ENCODE measurements around the gene CALU. TPM values are rescaled to one million over a fixed set of nuclear protein-coding genes. Genes with fewer than 3 reads are reported as not detected.

CALU gene
- total RNA-seq, 2 experiments from 2014 or later = 28.2 to 39.0 TPM

GRCh38 chr7:128743112-128743772 is 4.1 kb downstream of the CALU start:
- no peaks in the 10 kb centered on the region for H3K27me3 Mint-ChIP-seq
- H3K4me1 Mint-ChIP-seq = peaks cover 54% of the 10 kb centered on the region
- no peaks in the 10 kb centered on the region for H3K9me3 Mint-ChIP-seq (ENCODE audit: low read depth)
- no peak overlapping the region for H3K27ac Mint-ChIP-seq
- no peak for DNase-seq
- CTCF ChIA-PET = interaction anchor here (1.1 to 2.0 kb wide), 3 partner anchors 10 to 141 kb away, joined by 3 to 4 read pairs (median 4); no protein-coding TSS in a partner anchor
- H3K4me3 Mint-ChIP-seq = no peak overlapping the region
- H3K36me3 Mint-ChIP-seq = peaks cover 20% of the 10 kb centered on the region
- no peak for ATAC-seq

DNA sequence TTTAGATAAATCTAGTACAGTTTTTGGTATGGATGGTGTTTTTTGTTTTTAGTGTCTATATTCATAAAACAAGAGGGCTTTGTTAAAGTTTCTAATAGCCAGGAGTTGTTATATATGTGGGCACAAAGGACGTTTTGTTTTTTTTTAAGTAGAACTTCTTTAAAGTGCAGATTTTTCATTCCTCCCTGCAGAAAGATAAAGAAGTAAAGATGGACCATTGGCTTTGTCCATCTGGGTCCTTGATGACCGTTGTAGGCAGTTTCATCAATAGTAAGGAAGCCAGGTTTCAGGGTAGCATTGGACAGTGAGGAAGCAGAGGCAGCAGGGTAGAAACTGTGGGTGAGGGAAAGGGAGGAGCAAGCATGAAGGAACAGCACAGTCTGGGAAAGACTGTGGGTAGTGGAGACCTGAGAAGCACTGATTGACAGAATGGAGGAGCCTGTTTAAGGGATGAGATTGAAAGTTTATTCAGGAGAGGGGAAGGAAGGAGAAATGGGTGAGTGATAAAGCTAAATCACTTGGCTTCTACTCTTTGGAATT is 5.3 kb downstream of the CALU start:
- Mint-ChIP-seq H3K9me3 (ENCODE audit: low read depth) (no peaks in the 10 kb centered on the region), H3K4me3 (no peak overlapping the region), H3K27ac (no peak overlapping the region), H3K27me3 (no peaks in the 10 kb centered on the region), H3K36me3 (peaks cover 29% of the 10 kb centered on the region), H3K4me1 (peaks cover 50% of the 10 kb centered on the region)
- DNase-seq (no peak), ATAC-seq (no peak)
- CTCF ChIA-PET = interaction anchor here (1.1 kb wide), 1 partner anchor 139 kb away, joined by 3 read pairs; no protein-coding TSS in a partner anchor

DNA sequence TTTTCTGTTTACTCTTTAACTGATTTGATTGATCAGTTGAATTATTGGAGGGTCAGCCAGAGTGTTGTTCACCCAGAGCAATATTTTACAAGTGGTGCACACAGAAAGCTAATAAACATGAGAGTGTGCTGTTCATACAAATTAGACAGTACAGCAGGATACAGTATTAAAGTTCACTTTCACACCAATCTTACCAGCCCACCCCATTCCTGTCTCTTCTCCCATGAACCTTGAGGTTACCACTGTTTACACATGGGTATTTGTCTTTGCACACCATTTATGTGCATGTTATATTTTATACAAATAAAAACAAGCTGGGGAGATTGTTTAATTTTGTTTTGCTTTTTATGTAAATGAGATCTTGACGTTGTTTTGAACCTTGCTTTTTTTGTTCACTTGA is 6.5 kb downstream of the CALU start:
- no peak for DNase-seq
- peaks cover 40% of the 10 kb centered on the region for H3K4me1 Mint-ChIP-seq
- peaks cover 37% of the 10 kb centered on the region for H3K36me3 Mint-ChIP-seq
- no peaks in the 10 kb centered on the region for H3K9me3 Mint-ChIP-seq (ENCODE audit: low read depth)
- no peak for ATAC-seq
- H3K27ac Mint-ChIP-seq = no peak overlapping the region
- CTCF ChIA-PET = no interaction called here
- no peaks in the 10 kb centered on the region for H3K27me3 Mint-ChIP-seq
- no peak overlapping the region for H3K4me3 Mint-ChIP-seq

DNA sequence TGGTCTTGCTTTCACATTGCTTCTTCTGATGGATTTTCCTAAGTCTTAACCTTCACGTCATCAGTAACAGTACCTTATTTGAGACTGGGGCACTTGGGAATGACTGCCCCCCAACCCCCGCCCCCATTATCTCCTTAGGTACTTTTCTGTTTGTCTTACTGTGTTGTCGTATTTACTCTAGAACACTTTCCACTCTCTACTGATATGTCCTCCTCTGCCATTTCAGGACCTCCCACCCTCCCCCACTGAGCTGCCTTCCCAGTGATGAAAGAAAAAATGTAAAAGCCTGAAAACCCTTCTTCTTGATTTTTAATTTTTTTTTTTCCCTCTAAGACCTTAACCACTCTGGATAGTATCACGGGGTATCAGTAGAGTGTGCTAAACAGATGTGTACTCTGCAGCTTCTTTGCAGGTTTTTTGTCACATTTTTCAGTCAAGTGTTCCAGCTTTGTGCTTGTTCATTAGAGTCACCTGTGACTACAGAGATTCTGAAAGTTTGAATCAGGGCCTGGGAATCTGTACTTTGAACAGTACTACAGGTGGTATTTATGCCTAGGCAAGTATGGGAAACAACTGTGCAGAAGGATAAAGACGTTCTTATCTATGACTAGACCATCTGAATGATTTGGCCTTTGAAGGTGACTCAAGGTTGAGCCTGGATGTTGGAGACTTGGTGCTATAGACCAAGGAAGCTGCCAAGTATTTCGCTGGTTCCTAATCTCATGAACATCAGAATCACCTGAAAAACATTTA is 8.3 kb downstream of the CALU start:
- H3K27ac Mint-ChIP-seq = no peak overlapping the region
- no peaks in the 10 kb centered on the region for H3K9me3 Mint-ChIP-seq (ENCODE audit: low read depth)
- DNase-seq (no peak), ATAC-seq (no peak)
- H3K27me3 Mint-ChIP-seq = no peaks in the 10 kb centered on the region
- H3K4me3 Mint-ChIP-seq = no peak overlapping the region
- H3K36me3 Mint-ChIP-seq = peaks cover 36% of the 10 kb centered on the region
- CTCF ChIA-PET = no interaction called here
- H3K4me1 Mint-ChIP-seq = peaks cover 23% of the 10 kb centered on the region

- no peak overlapping the region for H3K27ac Mint-ChIP-seq
- no peak overlapping the region for H3K4me3 Mint-ChIP-seq
- peaks cover 58% of the 10 kb centered on the region for H3K36me3 Mint-ChIP-seq
- ATAC-seq (no peak), DNase-seq (no peak)
- no peaks in the 10 kb centered on the region for H3K9me3 Mint-ChIP-seq (ENCODE audit: low read depth)
- no peaks in the 10 kb centered on the region for H3K27me3 Mint-ChIP-seq
- peaks cover 8% of the 10 kb centered on the region for H3K4me1 Mint-ChIP-seq
- CTCF ChIA-PET = no interaction called here
These were observed 13.1 kb downstream of the CALU start for GRCh38 chr7:128752251-128752650.

GRCh38 chr7:128755075-128755818 is 16.1 kb downstream of the CALU start:
- no peak overlapping the region for H3K27ac Mint-ChIP-seq

DNA sequence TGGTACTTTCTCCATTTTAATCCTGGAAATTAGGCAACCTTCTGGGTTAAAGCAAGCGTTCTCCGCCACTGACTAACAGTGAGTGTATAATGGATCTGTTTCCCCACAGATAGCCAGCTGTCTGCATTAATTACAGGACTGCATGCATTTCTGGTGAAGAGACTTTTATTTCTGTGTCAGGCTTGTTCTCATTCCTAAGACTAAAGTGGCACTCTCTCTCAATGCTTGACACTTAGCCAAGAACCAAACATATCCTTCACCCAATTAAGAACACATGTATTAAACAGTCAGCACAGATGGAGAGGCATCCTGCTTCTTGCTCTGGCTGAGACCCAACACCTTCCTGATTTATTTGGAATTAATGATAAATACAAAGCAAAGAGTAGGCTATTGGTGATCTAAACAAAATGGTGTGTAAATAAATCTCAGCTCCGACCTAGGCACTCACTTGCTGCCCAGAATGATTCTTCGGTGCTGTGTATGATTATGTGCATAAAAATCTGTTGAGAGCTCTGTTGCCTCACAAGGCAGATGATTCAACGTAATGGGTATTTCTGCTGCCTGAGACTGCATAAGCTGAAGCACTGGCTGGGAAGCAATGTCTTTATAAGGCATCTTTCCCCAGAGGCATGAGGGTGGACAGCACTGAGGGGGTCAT is 16.8 kb downstream of the CALU start:
- H3K36me3 Mint-ChIP-seq = peaks cover 45% of the 10 kb centered on the region
- CTCF ChIA-PET = interaction anchor here (1.3 kb wide), 1 partner anchor 18 kb away, joined by 3 read pairs; no protein-coding TSS in a partner anchor
- no peaks in the 10 kb centered on the region for H3K27me3 Mint-ChIP-seq
- H3K4me3 Mint-ChIP-seq = no peak overlapping the region
- no peak overlapping the region for H3K27ac Mint-ChIP-seq
- H3K9me3 Mint-ChIP-seq (ENCODE audit: low read depth) = no peaks in the 10 kb centered on the region
- no peaks in the 10 kb centered on the region for H3K4me1 Mint-ChIP-seq
- DNase-seq (no peak), ATAC-seq (no peak)

More at GRCh38 chr7:128755075-128755818, 16.1 kb downstream of the CALU start:
- H3K36me3 Mint-ChIP-seq = peaks cover 50% of the 10 kb centered on the region
- DNase-seq (no peak), ATAC-seq (no peak)
- H3K4me3 Mint-ChIP-seq = no peak overlapping the region
- no peaks in the 10 kb centered on the region for H3K27me3 Mint-ChIP-seq
- no peaks in the 10 kb centered on the region for H3K9me3 Mint-ChIP-seq (ENCODE audit: low read depth)
- H3K4me1 Mint-ChIP-seq = no peaks in the 10 kb centered on the region
- CTCF ChIA-PET = interaction anchor here (0.9 to 2.0 kb wide), 3 partner anchors 17 to 147 kb away, joined by 3 to 5 read pairs (median 4); no protein-coding TSS in a partner anchor

DNA sequence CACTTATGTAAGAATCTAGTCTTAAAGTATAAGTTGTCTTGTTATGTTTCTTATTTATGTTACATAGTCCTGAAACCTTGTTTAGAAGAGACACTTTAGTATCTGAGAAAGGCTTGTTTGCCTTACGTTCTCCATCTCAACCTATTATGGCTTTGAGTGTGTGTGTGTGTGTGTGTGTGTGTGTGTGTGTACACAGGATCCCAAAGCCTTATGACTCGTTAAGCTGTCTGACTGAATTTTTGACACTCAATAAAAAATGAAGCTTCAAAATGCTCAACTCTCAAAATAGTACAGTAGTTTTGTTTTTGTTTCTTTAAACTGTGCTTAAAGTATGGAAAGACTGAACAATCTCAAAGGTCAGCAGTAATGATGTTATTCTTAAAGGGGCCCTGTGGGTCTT is 18.0 kb downstream of the CALU start:
- Mint-ChIP-seq H3K9me3 (ENCODE audit: low read depth) (no peaks in the 10 kb centered on the region), H3K4me1 (no peaks in the 10 kb centered on the region), H3K36me3 (peaks cover 50% of the 10 kb centered on the region), H3K4me3 (no peak overlapping the region), H3K27me3 (no peaks in the 10 kb centered on the region), H3K27ac (no peak overlapping the region)
- no peak for ATAC-seq
- CTCF ChIA-PET = no interaction called here
- no peak for DNase-seq

DNA sequence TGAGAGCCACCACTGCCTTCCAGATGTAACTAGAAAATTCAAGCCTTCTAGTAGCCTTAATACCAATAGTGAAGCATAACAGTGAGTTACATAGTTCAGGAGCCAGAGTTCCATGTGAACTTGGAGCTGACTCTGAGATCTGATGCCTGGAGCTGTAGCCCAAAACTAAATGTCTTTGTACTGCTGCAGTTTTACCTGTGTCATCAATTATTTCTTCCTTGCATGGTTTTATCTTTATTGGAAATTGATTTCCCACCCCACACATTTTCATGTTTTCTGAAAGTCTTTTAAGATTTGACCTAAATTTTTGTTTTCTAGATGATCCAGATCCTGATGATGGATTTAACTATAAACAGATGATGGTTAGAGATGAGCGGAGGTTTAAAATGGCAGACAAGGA is 19.4 kb downstream of the CALU start:
- CTCF ChIA-PET = interaction anchor here (1.1 to 1.3 kb wide), 2 partner anchors 33 to 124 kb away, joined by 3 read pairs; no protein-coding TSS in a partner anchor
- H3K4me3 Mint-ChIP-seq = no peak overlapping the region
- no peaks in the 10 kb centered on the region for H3K9me3 Mint-ChIP-seq (ENCODE audit: low read depth)
- peaks cover 46% of the 10 kb centered on the region for H3K36me3 Mint-ChIP-seq
- H3K27me3 Mint-ChIP-seq = no peaks in the 10 kb centered on the region
- DNase-seq (no peak), ATAC-seq (no peak)
- no peaks in the 10 kb centered on the region for H3K4me1 Mint-ChIP-seq
- no peak overlapping the region for H3K27ac Mint-ChIP-seq

DNA sequence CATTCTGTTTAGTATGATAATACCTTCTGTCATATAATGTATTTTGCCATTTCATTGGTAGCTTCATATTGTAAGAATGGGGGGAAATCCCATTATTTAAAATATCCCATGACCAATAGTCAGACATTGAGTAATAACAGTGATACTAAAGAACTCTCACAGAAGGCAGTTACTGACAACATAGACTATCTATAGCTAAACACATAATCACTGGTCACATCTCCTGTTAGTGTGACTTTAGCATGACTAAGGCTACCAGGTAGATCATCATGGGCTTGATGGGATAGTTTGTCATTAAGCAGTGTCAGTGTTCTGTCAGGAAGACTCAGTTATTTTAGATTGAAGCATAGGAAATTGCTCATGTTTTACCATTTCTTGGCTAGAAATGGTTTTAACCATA is 20.1 kb downstream of the CALU start:
- H3K4me1 Mint-ChIP-seq = no peaks in the 10 kb centered on the region
- H3K9me3 Mint-ChIP-seq (ENCODE audit: low read depth) = no peaks in the 10 kb centered on the region
- H3K36me3 Mint-ChIP-seq = peaks cover 44% of the 10 kb centered on the region
- no peak overlapping the region for H3K4me3 Mint-ChIP-seq
- ATAC-seq (no peak), DNase-seq (no peak)
- H3K27ac Mint-ChIP-seq = no peak overlapping the region
- CTCF ChIA-PET = interaction anchor here (1.1 to 1.3 kb wide), 2 partner anchors 34 to 124 kb away, joined by 3 read pairs; no protein-coding TSS in a partner anchor
- H3K27me3 Mint-ChIP-seq = no peaks in the 10 kb centered on the region

DNA sequence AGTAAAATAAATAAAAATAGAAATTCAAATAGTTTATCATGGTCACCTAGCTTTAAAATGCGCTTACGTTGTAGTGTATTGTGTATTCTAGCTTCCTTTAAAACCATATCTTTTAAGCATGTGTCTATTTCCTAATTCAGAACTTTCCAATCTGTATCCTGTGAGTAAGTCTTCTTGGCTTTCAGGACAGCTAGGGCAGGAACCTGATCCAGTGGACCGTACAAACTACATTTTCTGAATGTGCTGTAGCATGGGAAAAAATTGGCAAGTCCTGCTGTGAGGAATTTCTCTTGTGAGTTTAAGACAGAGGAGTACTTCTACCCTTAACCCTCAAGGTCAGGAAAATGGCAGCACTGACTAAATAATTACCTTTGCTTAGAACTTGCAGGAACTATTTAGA is 24.4 kb downstream of the CALU start:
- Mint-ChIP-seq H3K9me3 (ENCODE audit: low read depth) (no peaks in the 10 kb centered on the region), H3K36me3 (peaks cover 36% of the 10 kb centered on the region), H3K4me1 (no peaks in the 10 kb centered on the region), H3K27ac (no peak overlapping the region), H3K27me3 (no peaks in the 10 kb centered on the region), H3K4me3 (no peak overlapping the region)
- ATAC-seq (no peak), DNase-seq (no peak)
- CTCF ChIA-PET = no interaction called here

DNA sequence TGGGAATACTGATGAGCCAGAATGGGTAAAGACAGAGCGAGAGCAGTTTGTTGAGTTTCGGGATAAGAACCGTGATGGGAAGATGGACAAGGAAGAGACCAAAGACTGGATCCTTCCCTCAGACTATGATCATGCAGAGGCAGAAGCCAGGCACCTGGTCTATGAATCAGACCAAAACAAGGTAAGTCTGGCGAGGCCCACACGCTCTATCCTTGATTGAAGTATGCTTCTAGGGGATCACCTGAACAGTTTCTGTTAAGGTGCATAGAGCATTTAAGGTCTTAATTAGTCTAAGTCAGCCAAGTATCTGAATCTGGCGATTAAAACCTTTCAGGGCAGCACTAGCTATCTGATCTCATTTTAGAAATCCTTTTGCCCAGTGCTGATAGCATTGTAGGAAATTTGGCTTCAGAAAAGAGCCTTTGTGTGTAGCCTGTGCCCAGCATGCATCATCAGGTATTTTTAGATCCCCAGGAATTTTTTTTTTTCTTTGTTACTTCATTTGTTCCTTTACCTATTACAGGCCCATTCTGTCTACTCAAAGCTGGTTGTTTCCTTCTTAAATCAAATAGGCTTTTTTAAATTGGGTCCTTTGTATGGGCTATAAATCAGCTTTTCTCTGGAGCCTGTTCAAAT is 28.4 kb downstream of the CALU start:
- ATAC-seq (no peak), DNase-seq (no peak)
- H3K9me3 Mint-ChIP-seq (ENCODE audit: low read depth) = no peaks in the 10 kb centered on the region
- peaks cover 56% of the 10 kb centered on the region for H3K36me3 Mint-ChIP-seq
- H3K27ac Mint-ChIP-seq = no peak overlapping the region
- CTCF ChIA-PET = no interaction called here
- H3K4me3 Mint-ChIP-seq = no peak overlapping the region
- no peaks in the 10 kb centered on the region for H3K4me1 Mint-ChIP-seq
- H3K27me3 Mint-ChIP-seq = no peaks in the 10 kb centered on the region

Data from activated CD8-positive, alpha-beta memory T cell treated with anti-CD3 and anti-CD28 coated beads, Interleukin-2, amount 10 ng/mL, durations not matched to agents 7 days and 5 days (primary cell).